HG03108 (cell line): ENCODE data around the gene AURKB.
"Not testable (repeated sequence)": the region's sequence is repeated elsewhere in the genome, so short reads cannot be mapped to it uniquely, and the experiment has no call there.

Experiments
- ATAC-seq: cut with Tn5 transposase; IDR thresholded peaks from one replicate; pipeline ENCODE4 v1.9.1; 2021; ENCODE audit warnings: moderate library complexity; ENCODE audit not compliant: unreplicated experiment

The AURKB gene

DNA sequence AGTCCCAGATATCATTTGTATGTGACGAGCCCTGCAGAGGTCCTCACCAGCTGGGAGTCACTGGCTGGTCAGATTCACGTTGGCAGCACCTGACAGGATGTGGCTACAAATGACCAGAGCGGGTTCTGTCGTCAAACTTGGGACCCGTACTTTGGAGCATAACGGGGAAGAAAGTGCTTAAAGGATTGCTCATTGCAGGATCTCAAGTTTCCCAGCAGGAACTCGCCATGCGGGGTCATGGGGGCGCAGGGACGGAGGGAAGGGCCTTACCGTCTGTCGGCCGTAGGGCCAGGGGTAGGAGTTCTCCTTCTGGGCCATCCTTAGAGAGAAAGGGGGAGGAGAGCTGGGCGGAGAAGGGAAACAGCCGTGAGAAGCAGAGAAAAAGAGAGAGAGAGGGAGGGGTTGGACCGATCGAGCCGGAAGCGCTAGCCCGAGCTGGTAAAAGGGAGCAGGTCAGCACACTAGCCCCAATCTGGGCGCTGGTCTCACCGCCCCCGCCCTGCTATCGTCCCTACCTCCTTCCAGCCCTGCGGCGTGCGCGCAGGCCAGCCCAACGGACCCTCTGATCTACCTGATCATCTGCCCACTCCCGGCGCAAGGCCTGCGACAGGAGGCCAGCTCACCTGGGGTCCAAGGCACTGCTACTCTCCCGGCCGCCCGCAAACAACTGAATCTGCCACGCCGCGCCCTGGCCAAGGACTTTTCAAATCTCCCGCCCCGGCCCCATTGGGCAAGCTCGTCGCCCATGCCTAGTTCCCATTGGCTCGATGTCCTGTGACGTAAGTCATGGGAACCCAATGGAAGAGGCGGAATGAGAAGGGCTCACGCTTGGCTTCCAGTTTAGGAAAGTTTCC lies at the start of gene AURKB:
Gene AURKB (minus strand): TSS at position 669 of the 854 bp plus-strand sequence. CDS start 351 bp downstream, at position 318.
- ATAC-seq, result peak; percentile 86

DNA sequence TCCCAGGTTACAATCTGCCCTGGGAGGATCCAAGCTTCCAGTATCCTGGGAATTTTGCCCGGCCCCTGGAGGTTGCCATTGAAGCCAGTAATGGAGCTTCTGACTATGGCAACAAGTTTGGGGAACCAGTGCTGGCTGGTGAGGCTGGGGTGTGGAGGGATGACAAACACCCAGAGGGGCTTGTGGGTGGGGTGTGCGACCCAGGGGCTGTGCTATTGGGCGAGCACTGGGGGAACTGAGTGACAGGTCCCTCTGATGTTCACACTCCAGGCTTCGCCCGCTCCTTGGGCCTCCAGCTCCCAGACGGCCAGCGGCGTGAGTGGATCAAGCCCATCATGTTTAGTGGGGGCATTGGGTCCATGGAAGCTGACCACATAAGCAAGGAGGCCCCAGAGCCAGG lies 47.4 kb upstream of the AURKB start:
- ATAC-seq, result no peak

DNA sequence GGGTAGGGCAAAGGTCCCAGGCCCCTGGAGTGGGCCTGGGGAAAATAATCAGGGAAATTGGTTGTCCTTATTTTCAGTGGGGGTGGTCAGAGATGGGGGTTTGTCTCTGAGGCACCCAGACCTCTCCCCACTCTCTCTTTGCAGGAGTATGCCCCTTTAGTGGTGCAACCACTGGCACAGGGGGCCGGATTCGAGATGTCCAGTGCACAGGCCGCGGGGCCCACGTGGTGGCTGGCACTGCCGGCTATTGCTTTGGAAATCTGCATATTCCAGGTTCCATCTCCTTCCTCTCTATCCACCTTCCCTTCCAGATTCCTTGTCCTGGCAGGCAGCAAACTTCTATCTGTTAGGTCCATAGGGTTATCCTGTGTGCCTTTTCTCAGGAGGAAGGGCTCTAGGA lies 46.3 kb upstream of the AURKB start:
- no peak for ATAC-seq

DNA sequence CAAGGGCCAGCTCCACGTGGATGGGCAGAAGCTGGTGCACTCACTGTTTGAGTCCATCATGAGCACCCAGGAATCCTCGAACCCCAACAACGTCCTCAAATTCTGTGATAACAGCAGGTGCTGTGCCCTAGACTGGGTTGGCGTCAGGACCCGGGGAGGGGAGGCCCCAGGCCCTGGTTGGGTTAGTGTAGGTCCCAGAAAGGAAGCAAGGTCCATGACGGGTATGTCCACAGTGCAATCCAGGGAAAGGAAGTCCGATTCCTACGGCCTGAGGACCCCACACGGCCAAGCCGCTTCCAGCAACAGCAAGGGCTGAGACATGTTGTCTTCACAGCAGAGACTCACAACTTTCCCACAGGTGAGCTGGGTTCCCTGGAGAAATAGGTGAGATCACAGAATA lies 45.9 kb upstream of the AURKB start:
- ATAC-seq, result no peak

DNA sequence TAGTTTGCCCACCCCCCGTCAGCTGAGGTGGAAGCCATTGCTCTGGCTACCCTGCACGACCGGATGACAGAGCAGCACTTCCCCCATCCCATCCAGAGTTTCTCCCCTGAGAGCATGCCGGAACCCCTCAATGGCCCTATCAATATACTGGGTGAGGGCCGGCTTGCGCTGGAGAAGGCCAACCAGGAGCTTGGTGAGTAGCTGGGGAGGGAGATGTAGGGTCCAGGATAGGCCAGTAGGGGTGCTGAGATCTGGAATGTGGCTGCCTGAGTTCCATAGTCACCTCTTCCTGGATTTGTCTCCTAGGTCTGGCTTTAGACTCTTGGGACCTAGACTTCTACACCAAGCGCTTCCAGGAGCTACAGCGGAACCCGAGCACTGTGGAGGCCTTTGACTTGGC lies 45.1 kb upstream of the AURKB start:
- no peak for ATAC-seq

DNA sequence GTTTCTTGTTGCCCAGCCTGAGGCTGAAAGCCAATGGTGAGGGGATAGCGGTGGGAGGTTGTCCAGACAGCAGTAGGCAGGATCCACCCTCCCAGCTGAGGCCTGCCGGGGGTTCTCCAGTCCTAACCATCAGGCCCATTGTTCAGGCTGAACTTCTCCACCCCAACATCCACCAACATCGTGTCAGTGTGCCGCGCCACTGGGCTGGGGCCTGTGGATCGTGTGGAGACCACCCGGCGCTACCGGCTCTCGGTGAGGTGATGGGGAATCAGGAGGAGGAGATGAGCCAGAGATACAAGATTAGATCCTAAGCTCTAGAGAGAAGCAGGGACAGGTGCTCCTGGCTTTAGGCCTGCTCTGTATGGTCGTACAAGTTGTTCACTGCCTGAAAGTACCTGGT lies 44.5 kb upstream of the AURKB start:
- ATAC-seq, result no peak

DNA sequence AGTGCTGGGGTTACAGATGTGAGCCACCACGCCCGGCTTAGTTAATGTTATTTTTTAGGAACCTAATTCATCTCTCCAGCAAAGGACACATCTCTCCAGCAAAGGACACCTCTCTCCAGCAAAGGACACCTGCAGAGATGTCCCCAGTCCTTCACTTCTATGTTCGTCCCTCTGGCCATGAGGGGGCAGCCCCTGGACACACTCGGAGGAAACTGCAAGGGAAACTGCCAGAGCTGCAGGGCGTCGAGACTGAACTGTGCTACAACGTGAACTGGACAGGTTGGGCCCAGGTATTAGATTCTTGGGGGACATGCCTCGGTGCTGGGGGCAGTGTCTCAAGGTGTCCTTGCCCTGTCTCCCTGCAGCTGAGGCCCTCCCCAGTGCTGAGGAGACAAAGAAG lies 43.4 kb upstream of the AURKB start:
- no peak for ATAC-seq

DNA sequence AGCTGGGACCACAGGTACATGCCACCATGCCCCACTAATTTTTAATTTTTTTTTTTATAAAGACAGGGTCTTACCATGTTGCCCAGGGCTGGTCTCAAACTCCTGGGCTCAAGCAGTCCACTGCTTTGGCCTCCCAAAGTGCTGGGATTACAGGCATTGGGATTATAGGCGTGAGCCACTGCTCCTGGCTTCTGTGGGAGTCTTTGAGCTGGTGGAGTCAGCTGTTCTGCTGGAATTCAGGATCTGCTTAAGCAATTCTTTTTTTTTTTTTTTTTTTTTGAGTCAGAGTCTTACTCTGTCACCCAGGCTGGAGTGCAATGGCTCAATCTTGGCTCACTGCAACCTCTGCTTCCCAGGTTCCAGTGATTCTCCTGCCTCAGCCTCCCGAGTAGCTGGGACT lies 41.0 kb upstream of the AURKB start:
- ATAC-seq, result not testable (repeated sequence)

DNA sequence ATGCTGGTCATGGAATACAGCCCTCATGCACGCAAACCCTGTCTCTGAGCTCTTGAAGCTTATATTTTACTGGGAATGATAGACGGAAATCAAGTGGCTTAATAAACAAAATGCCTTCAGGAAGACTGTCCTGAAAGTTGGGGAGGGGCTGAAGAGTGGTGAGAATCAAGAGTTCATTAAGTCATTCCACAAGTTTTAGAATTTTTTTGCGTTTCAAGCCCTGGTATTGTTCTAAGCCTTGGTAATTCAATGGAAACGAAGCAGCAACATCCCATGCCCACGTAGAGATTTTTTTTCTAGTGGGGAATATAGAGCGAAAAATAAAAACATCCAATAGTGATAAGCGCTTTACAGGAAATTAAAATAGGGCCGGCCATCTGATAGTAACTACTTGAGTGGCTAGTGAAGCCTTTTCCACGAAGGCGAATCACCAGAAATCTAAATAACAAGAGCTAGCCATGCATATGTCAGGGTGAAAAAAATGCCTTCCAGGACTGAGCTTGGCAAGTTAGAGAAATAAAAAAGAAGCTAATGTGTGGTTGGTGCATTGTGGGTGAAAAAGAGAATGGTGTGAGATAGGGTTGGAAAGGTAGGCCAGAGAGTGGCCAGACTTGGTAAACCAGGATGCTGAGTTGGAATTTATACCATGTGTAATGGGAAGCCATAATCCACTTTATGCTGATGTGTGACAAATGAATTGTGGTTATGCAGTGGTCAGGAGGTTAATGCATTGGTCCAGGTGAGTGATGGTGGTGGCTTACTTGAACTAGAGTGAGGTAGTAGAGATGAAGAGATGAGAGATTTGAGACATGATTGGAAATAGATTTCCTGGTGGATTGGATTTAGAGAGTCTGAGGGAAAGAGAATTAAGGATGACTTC lies 39.5 kb upstream of the AURKB start:
- ATAC-seq, result no peak

DNA sequence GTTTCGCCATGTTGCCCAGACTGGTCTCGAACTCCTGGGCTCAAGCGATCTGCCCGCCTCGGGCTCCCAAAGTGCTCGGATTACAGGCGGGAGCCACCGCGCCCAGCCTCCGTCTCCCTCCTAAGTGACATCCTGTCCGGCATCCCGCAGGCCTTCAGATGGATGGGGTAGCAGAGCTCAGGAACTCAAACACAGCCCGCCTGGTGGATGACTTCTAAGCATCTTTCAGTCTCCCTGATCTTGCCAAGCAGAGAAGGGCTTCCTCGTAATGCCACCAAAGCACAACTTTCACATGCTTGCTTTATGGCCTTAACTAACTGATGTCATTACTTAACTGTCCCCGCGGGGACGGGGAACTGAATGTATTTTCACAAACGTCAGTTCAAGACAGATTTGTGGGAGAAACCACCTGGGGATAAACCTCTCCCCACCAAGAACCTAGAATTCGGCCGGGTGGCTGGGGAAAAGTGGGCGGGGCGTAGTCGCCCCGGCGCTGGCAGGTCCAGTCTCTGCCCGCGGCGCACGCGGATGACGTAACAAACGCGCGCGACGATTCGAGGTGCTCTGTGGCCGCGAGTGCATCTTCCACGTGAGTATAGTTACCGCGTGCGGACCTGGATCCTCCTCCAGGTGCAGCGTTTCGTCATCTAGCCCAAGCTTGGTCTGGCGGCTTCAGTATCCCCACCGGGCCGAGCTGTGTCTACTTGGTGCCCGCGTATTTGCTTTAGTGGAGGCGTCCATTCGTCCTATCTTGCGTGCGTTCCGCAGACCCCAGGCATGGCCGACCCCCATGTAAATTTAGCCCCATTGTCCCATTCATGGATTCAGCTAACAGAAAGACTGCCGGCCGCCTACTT lies 38.6 kb upstream of the AURKB start, which contains the start of gene PFAS:
Gene PFAS (plus strand): TSS at position 539 of the 857 bp plus-strand sequence. CDS start 4,649 bp downstream, outside the sequence.
- no peak for ATAC-seq

DNA sequence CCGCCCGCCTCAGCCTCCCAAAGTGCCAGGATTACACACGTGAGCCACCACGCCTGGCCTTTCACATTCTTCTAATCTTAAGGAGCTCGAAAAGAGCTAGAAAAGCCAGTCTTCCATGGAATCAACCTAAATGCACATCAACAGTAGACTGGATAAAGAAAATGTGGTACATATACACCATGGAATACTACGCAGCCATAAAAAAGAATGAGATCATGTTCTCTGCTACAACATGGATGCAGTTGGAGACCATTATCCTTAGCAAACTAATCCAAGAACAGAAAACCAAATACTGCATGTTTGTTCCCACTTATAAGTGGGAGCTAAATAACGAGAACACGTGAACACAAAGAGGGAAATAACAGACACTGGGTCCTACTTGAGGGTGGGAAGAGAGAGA lies 34.4 kb upstream of the AURKB start:
- ATAC-seq, result no peak

DNA sequence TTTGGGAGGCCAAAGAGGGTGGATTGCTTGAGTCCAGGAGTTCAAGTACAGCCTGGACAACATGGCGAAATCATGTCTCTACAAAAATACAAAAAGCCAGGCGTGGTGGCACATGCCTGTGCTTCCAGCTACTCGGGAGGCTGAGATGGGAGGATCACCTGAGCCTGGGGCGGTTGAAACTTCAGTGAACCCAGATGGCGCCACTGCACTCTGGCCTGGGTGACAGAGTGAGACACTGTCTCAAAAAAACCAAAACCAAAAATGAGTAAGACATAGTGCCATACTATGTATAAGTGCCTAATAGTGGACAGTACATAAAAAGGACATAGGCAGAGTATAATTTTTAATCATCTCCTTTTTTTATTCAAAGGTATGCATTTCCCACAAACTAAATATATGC lies 33.5 kb upstream of the AURKB start:
- ATAC-seq, result no peak

DNA sequence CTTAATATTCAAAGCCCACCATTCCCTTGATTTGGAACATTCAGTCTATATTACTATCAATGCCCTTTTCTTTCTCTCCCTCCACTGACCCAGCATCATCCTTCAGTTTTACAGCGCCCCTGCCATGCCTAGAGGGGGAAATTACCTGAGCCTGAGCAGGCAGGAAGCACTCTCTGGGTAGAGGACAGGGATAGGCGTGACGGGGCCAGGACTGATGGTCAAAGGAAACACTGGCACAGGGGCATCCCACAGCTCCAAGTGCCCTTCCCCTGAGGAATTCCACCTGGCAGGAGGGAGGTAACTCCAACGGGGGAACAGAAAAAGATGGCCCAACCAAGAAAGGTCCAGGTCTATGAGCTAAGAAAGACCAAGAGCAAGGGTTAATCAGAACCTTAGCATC lies 27.5 kb upstream of the AURKB start:
- no peak for ATAC-seq

DNA sequence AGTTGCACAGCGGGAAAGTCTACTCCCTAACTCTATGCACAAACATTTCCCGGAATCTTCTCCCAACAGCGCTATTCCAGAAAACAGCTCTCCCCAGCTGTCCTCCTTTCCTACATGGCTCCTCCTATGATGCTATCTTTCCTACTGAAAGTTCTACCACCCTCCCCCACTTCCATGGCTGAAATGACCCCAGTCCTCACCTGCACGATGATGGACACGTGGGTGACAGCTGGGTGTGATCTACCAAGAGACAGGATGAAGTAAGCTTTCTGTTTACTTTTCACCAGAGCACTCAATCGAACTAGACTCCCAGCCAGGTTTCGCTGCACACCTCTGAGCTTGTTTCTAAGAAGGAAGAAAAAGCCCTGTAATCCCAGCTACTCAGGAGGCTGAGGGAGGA lies 26.8 kb upstream of the AURKB start:
- no peak for ATAC-seq

DNA sequence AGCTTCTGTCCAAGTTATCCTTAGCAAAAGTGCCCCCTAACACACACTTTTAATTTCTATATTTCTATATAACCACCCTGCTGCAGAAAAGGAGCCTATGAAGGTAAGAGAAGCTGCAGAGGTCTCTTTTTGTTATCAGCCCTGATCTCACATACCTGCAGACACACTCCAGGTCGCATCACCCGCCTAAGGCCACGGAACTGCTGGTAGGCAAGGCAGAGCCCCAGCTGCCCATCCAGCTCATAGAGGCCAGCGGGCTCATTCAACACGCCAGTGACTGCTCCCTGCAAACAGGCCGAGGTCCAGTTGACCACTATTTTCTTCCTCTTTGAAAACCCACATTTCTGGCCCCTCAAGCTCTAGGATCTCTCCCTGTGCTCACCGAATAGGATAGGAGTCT lies 25.3 kb upstream of the AURKB start:
- ATAC-seq, result no peak

DNA sequence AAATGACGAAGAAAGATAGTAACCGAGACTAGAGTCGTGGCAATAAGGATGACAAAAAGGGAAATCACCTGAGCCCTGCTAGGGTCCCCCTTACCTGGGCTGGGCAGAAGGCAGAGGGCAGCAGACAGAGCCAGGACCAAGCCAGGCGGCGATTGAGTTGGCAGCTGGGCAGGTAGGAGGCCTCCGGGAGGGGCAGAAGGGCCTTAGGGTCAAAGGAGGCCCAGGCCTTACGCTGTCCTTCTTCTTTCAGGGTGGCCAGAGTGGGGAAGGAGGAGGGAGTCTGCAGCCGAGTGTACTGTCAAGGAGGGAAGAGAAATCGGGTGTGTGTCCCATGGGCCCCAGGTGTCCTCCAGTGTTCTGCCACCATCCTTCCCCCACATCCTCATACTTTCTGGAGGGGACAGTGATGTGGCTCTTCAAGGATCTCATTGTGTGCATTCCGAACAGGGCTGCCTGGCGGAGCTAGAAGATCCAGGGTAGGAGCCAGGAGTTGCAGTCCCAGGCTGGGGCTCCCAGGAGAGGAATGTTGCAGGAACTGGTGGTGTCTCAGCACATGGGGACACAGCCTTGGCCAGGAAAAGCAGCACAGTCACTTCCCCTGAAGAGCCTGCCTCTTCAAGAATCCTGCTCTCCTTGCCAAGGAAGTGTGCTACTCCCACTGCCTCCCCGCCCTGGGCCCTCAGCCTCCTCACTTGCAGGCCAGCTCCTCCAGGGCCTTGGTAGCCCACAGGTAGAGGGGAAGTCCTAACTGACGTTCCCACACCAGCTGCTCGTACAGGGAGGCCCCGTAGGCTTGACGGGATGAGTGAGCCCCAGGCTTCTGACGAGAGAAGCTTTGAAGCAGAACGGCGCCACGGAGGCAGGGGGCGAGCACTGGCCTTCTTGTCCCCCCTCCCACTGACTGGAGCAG lies 24.2 kb upstream of the AURKB start:
- no peak for ATAC-seq

DNA sequence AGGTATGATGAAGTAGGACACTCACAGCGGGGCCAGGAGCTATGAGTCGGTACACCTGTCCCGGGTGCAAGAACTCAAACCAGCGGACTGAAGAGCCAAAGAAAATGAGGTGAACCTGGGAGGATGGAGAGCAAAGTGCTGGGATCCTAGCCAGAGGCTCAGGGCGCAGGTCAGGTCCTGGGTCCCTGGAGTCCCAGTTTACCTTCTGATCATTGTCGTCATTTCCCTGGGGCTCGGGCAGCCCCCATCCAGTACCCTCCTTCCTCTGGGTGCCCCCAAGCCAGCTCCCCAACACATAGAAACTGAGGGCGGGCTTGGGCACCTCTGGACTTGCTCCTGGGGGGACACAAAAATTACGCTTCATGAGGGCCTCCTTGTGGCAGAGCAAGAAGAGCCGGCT lies 21.3 kb upstream of the AURKB start:
- no peak for ATAC-seq

DNA sequence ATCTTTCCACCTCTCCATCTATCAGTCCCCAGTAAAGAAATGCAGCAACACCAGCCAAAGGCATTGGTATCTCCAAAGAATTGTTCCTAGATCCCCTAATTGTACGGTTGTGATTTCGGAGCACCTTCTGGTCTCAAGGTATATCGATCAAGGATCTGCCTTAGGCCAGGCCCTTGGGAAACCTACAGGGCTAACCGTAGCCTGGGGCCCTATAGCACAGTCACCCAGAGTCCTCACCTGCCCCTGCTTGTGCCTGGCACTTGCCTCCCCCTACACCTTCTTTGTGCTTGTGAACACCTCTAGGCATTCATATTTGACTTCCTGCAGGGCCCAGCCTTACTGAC lies 16.8 kb upstream of the AURKB start:
- ATAC-seq, result no peak

DNA sequence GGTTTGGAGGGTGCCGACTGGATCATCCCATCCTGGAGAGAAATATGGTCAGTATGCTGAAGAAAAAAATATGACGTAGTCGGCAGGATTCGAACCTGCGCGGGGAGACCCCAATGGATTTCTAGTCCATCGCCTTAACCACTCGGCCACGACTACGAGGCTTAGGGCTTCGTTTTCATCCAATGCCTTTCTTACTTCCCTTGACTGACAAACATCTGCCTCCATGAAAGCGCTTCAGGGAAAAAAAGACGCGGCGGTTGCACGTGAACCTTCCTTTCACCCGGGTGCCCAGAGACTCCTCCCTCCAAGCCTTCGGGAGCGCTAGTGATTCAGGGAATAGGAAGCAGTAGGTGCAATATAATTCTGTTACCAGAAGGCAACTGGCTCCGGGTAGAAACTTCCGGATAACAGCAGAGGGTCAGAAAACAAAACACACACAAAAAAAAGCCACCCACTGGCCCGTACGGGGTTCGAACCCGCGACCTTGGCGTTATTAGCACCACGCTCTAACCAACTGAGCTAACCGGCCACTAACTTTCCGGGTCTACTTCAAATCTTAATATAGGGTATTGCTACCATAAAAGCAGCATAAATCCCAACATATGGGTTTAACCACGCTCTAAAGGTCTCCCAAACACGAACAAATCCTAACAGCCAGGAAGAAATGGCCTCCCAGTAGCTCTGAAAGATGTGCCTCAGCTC lies 16.3 kb upstream of the AURKB start:
- no peak for ATAC-seq
